ENCODE data around the gene SND1.

SND1 gene

GRCh38 chr7:128008141-128008540, 356.1 kb downstream of the SND1 start:
- ChIA-PET POLR2A (no interaction called here), CTCF (interaction anchor here (1.1 kb wide), 1 partner anchor 41 kb away, joined by 3 read pairs; no protein-coding TSS in a partner anchor)
- no peak for DNase-seq (ENCODE audit: extremely low spot score)
- TF ChIP-seq, protein P1, sequence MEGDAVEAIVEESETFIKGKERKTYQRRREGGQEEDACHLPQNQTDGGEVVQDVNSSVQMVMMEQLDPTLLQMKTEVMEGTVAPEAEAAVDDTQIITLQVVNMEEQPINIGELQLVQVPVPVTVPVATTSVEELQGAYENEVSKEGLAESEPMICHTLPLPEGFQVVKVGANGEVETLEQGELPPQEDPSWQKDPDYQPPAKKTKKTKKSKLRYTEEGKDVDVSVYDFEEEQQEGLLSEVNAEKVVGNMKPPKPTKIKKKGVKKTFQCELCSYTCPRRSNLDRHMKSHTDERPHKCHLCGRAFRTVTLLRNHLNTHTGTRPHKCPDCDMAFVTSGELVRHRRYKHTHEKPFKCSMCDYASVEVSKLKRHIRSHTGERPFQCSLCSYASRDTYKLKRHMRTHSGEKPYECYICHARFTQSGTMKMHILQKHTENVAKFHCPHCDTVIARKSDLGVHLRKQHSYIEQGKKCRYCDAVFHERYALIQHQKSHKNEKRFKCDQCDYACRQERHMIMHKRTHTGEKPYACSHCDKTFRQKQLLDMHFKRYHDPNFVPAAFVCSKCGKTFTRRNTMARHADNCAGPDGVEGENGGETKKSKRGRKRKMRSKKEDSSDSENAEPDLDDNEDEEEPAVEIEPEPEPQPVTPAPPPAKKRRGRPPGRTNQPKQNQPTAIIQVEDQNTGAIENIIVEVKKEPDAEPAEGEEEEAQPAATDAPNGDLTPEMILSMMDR (IDR thresholded peaks at IDR 0.05; ENCODE audit: control extremely low read depth, extremely low read depth, low read depth, missing control alignments): no peak

DNA sequence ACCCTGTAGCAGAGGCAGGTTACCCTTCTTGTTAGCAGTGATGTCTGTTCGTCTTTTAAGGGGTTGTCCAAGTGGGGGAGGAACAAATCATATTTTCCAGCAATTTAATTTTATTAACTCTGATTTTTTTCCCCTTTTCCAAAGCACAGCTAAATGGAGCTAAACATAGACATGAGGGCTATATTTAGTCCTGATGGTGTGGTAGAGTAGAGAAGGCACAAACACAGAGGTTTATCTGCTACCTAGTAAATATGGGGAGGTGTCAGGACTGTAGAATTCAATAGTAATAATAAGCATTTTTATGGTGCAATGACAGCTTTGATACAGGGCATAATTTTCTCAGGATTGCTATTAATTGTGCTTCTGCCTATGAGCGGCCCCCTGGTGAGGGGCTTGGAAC, 356.8 kb downstream of the SND1 start:
- TF ChIP-seq, protein P1 (IDR thresholded peaks at IDR 0.05; ENCODE audit: control extremely low read depth, extremely low read depth, low read depth, missing control alignments): no peak
- CTCF ChIA-PET: interaction anchor here (1.1 to 1.2 kb wide), 3 partner anchors 9 to 40 kb away, joined by 3 to 5 read pairs (median 3); no protein-coding TSS in a partner anchor
- POLR2A ChIA-PET: no interaction called here
- DNase-seq (ENCODE audit: extremely low spot score): no peak

DNA sequence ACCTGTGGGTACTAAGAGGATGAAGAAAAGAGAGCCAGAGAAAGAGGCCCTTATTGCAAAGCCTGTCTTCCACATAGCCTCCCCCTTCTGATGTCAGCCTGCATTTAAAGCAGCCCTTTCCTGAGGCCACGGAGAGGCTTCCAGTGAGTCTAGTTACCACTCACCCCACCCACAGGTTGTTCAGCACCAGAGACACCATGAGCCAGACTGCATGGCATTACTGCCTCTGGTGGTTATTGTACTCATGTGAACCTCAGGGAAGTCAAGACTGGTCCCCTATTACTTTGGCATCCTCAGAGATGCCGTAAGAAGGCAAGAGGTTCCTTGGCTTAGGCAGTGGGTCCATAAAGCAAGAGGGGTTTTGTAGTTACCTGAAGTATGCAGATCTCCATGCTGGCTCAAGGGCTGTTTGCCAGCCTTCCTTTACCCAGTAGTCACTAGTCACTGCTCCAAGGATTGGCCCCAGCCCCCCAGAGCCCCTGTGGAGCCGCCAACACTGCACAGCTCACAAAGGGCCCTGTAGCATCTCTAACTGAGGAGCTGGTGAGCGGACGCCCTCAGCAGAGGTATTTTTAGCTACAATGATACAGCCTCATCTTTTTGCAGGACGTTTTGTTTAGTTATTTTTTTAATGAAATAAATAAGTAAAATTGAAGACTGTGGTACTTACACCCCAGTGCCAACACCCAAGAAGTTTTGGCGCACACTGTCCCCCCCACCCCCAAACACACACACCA, 358.6 kb downstream of the SND1 start:
- TF ChIP-seq, protein P1 (IDR thresholded peaks at IDR 0.05; ENCODE audit: control extremely low read depth, extremely low read depth, low read depth, missing control alignments): no peak
- no peak for DNase-seq (ENCODE audit: extremely low spot score)
- ChIA-PET POLR2A (no interaction called here), CTCF (interaction anchor here (0.9 to 1.5 kb wide), 2 partner anchors 10 to 24 kb away, joined by 3 to 7 read pairs; no protein-coding TSS in a partner anchor)

GRCh38 chr7:128011131-128011661, 359.2 kb downstream of the SND1 start:
- POLR2A ChIA-PET: no interaction called here

DNA sequence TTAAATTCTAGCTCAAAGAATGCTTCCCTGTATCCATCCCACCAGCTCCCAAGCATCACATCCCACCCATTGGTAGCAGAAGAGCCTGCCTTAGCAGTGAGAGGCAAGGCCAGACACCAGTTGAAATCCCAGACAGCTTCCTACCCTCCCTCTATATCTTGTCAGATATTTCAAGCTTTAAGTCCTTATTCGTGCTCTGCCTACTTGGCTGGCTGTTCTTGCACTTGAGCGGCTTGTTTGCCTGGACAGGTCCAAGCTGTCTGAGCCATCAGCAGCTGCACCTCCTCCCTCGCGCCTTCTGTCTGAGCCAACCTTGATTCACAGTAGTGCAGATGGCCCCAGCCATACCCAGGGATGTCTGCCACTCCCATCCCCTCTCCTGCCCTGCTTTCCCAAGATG, 362.8 kb downstream of the SND1 start:
- TF ChIP-seq, protein P1 (IDR thresholded peaks at IDR 0.05; ENCODE audit: control extremely low read depth, extremely low read depth, low read depth, missing control alignments): no peak
- POLR2A ChIA-PET: interaction anchor here (1.2 kb wide), 1 partner anchor 20 kb away, joined by 3 read pairs; no protein-coding TSS in a partner anchor
- CTCF ChIA-PET: interaction anchor here (0.7 to 1.1 kb wide), 2 partner anchors 9 to 14 kb away, joined by 3 to 4 read pairs; no protein-coding TSS in a partner anchor
- DNase-seq (ENCODE audit: extremely low spot score): no peak

More at GRCh38 chr7:128011131-128011661, 359.2 kb downstream of the SND1 start:
- CTCF ChIA-PET: interaction anchor here (0.9 to 1.5 kb wide), 2 partner anchors 10 to 24 kb away, joined by 3 to 7 read pairs; no protein-coding TSS in a partner anchor
- TF ChIP-seq, protein P1 (IDR thresholded peaks at IDR 0.05; ENCODE audit: control extremely low read depth, extremely low read depth, low read depth, missing control alignments): no peak
- no peak for DNase-seq (ENCODE audit: extremely low spot score)

GRCh38 chr7:128017460-128017859, 365.5 kb downstream of the SND1 start:
- TF ChIP-seq, protein P1 (IDR thresholded peaks at IDR 0.05; ENCODE audit: control extremely low read depth, extremely low read depth, low read depth, missing control alignments): no peak
- ChIA-PET CTCF (interaction anchor here (1.0 to 1.5 kb wide), 3 partner anchors 8 to 17 kb away, joined by 5 to 7 read pairs (median 5); no protein-coding TSS in a partner anchor), POLR2A (no interaction called here)
- DNase-seq (ENCODE audit: extremely low spot score): no peak
